Retina (tissue), 1 donor: ENCODE data around the gene DCDC2B.
A peak's percentile ranks its signal among the peaks of the same experiment; 100 is the strongest.
"Not testable (repeated sequence)": the region's sequence is repeated elsewhere in the genome, so short reads cannot be mapped to it uniquely, and the experiment has no call there.

ENCODE experiments used
- DNase-seq: peaks from one replicate; pipeline ENCODE4 v3.0.0-alpha.2; 2016

The DCDC2B gene

DNA sequence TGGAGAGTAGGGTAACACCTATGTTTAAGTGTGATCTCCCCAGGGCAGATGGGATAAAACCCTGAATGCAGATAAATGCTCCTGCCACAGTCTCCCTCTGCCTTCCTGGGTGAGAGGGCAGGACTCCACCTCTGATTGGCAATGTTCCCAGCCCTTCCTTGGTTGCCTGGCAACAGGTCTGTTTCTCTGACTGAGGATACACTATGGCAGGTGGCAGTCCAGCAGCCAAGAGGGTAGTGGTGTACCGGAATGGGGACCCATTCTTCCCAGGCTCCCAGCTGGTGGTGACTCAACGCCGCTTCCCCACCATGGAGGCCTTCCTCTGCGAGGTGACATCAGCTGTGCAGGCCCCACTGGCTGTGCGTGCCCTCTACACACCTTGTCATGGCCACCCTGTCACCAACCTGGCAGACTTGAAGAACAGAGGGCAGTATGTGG, at the start of gene DCDC2B:
Gene DCDC2B, plus strand, starts transcription at position 199 of the 438 bp plus-strand sequence. Its CDS starts 5 bp downstream, at position 204.
- no peak for DNase-seq

DNA sequence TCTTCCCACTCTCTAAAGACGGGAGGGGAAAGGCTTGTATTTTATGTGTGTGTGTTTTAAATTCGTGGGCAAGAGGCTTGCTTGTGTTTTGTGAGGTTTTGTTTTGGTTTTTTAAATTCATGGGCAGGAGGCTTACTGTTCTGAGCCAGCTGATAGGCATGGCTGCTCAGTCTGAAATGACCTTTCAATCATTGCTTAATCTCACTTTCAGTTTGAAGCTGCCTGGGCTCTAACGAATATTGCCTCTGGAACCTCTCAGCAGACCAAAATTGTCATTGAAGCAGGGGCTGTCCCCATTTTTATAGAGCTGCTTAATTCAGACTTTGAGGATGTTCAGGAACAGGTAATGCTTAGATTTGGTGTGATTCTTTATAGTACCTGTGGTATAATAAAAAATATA, 49.7 kb upstream of the DCDC2B start:
- DNase-seq, result no peak

DNA sequence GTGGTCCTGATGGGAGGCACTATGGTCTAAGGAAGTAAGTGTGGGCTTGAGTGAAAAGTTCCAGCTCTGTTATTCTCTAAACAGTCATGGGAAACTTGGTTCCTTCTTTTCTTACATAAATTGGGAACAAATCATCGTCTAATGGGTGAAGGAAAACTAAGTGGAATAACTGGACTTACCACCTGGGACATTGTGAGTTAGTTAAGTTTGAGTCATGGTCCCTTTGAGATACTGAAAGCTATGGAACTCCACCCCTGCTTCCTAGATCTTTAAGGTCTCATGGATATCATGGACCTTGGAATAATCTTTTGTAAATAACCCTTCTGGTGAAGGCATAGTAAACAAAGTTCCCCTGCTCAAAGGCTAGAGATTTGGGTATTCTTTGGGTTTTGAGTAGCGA, 45.5 kb upstream of the DCDC2B start:
- DNase-seq, result no peak

DNA sequence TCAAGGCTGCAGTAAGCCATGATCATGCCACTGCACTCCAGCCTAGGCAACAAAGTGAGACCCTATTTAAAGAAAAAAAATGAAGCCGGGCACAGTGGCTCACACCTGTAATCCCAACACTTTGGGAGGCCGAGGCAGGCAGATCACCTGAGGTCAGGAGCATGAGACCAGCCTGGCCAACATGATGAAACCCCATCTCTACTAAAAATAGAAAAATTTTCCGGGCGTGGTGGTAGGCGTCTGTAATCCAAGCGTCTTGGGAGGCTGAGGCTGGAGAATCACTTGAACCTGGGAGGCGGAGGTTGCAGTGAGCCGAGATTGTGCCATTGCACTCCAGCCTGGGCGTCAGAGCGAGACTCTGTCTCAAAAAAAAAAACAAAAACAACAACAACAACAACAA, 43.3 kb upstream of the DCDC2B start:
- DNase-seq, result not testable (repeated sequence)

DNA sequence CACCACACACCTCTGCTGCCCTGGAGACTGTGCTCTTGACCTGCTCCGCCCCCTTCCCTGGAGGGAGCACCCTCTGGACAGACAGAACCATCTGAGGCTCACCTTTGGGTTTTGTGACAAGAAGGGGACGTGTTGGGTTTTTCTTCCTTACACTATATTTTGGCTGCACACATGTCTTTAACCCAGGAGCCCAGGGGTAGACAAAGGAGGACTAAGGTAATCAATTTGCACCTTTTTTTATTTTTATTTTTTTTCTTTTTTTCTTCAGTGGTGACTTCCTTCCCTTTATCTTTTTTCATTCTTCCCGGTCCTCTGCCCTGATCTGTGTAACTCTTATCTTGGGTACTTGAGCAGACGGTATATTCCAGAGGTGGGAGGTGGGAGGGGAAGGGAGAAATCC, 37.9 kb upstream of the DCDC2B start:
- DNase-seq, result no peak

DNA sequence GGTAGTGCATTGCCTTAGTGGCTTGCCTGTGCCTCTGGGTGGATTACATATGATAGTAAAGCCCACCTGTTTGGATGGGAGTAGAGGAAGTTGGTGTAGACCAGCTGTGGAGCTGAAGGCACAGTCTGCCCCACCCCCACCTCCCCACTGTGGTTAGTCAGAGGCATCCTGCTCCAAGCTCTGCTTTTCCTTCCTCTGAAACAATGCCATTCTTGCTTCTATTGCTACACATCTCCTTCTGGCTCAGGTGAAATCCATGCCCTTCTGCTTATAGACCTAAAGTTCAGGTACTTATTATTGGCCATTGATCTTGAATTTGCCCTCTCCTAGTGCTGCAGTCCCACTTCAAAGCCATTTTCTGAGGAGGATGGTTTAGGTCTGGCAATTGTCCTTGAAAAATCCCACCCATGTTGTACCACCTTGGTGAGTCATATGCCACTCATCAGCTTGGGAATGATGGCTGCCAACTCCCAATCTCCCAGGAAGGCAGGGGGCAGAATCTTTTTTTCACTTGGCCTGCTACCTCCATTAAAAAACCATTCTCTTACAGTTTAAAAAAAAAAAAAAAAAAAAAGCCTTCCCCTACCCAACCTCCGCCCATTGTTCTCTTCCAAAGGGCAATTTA, 36.2 kb upstream of the DCDC2B start:
- no peak for DNase-seq

DNA sequence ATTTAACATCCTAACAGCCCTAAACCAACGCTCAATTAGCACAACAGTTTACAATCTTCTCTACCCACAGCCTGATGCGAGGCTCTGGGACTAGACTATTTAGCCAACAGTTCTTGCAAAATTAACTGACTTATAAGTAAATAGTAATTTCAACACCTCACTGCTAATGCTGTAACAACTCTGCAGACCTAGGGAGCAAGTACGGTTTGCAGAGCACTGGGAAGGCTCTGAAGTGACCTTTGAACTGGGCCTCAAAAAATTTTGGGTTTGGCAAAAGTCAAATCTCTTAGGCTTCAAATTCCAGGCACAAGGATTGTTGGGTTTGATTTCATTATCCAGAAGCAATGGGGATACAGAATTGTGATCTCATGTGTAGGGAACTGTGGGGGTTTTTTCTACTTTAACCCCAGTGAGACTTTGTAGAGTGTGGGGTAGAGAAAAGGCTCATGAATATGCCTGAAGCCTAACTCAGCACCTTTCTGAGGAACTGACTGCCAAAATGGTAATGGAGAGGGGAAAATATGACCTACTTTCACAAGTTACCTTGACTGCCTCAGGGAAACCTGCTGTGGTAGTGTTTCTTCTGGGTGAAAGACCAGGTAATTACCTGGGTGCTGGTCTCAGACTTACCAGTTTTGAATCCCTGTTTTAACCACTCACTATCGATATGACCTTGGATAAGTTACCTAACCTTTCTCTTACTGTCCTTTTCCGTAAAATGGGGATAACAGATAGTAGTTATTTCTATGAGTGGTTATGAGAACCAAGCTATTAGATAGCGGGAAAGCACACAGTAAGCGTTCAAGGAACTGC, 30.3 kb upstream of the DCDC2B start:
- DNase-seq, result no peak

DNA sequence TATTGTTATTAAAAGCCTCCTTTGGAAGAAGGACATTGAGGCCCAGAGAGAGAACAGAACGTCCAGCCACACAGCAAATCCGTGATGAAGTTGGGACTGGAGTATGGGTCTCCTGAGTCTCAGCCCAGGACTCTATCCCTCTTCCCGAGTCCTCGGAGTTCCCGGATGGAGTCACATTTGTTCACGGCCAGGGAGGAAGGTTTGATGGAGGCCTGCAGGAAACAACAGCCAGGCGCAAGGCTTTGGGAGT, 29.8 kb upstream of the DCDC2B start:
- no peak for DNase-seq

DNA sequence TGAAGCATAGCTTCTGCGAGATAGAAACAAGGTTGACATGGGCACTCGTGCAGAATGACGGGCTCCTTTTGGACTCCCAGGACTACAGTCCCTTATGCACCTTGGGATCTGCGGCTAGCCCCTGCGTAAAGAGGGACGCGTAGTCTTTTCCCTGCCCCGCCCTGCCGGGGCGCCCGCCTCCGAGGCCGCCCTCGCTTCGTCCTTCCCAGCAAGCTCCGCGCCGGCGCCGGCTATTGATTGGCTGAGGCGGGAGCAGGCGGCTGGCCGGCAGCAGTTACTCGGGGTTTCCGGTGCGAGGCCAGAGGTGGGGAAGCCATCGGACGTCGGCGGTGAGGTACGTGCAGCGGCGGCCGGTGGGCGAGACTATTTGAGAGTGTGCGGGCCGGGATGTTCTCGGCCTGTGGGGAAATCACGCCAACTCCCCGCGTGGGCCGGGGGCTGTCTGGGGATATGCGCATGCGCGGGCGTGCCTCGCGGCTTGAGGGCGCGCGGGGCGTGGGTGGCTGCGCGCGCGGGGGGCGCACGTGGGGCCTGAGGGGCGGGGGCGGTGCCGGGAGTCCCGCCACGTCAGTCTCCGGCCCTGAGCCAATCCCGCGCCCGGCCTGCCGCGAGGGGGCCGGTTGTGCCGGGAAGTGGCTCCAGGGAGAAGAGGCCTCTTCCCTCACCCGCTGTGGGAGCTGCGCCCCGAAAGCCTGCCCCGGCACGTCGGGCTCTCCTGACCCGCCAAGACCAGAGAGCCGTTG, 29.3 kb upstream of the DCDC2B start, which contains the start of gene TXLNA:
Gene TXLNA, plus strand, starts transcription at position 233 of the 743 bp plus-strand sequence. CDS start 671 bp downstream, outside the sequence.
- DNase-seq, result peak; percentile 98

DNA sequence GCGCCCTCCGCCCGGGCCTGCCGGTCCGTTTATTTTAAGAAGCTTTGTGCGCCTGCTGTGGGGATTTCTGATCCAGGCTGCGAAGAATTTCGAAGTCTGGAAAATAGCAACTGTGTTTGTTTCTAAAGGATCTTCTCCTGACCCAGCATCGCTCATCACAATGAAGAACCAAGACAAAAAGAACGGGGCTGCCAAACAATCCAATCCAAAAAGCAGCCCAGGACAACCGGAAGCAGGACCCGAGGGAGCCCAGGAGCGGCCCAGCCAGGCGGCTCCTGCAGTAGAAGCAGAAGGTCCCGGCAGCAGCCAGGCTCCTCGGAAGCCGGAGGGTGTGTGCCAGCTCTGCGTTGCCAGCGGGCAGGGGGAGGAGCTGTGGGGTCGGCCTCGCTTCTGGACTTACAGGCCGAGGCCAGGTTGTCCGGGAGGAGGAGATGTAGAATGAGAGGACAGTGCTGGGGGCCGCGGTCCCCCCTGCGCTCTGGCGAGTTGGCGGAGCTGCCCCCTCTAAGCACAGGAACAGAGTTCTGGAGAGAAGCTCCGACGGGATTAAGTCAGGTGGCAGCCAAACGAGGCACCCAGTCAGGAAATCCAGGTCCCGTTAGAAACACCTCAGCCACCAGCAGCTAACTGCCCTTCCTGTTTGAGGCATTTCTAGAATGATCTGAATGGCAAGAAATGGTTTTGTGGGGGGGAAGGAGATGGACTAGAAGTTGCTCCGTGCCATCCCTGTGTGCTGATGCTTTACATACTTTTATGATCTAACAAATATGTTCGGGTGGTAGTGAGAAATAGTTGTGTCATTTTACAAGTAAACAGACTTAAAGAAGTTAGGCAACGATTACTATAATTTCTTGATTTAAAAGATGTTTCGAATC, 28.5 kb upstream of the DCDC2B start:
- no peak for DNase-seq

DNA sequence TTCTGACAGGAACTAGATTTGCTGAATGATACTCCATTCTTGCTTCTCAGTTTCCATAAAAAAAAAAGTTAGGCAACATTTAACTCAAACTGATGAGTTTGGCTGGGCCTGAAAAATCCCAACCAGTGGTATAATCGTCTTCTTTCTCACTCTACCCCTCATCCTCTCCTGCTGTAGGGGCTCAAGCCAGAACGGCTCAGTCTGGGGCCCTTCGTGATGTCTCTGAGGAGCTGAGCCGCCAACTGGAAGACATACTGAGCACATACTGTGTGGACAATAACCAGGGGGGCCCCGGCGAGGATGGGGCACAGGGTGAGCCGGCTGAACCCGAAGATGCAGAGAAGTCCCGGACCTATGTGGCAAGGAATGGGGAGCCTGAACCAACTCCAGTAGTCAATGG, 27.8 kb upstream of the DCDC2B start:
- DNase-seq, result no peak

DNA sequence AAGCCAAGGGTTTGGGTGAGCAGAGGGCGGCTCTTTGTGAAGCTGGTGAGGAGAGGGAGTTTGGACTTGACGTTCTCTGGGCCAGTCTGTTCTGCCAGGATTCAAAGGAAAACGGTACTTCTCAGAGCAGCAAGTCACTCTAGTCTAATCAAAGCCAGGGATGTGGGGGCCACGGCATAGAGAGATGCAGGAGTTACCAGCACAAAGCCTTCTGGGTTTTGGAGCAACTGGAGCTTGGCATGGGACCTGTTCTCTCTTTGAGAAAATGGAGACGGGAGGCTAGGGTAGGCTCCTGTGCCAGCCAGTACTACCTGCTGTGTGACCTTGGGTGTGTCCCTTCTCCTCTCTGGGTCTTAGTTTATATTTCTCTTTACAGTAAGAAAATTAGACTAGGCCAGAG, 27.3 kb upstream of the DCDC2B start:
- no peak for DNase-seq

DNA sequence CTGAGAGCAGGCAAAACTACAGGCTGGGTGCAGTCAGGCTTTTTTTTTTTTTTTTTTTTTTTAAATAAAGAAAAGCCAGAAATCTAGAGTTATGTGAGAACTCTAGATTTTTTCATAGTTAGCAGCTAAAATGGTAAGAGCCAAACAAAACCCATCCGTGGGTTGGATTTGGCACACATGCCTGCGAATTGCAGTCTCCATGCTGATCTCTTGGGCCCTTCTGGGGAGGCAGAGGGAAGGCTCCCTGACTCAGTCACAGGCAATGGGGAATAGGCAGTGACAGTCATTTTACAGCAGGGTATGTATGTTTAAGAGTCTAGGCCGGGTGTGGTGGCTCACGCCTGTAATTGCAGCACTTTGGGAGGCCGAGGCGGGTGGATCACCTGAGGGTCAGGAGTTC, 26.8 kb upstream of the DCDC2B start:
- no peak for DNase-seq

DNA sequence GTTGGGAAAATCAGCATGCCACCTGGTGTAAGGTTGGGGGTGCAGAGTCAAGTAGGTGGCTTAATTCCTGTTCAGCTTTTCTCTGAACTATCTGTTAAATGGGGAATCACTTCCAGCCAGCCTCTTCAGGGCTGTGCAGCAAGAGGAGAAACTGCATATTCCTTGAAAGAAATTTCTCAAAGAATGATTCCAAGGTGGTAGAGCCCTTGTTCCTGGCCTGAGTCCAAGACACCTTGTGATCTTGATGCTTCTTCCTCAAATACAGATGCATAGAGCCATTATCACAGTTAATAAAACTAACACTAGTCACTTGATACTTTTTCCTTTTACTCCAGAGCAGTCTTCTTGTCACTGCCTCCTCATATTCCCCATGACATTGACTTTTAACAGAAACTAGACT, 24.2 kb upstream of the DCDC2B start:
- DNase-seq, result no peak

DNA sequence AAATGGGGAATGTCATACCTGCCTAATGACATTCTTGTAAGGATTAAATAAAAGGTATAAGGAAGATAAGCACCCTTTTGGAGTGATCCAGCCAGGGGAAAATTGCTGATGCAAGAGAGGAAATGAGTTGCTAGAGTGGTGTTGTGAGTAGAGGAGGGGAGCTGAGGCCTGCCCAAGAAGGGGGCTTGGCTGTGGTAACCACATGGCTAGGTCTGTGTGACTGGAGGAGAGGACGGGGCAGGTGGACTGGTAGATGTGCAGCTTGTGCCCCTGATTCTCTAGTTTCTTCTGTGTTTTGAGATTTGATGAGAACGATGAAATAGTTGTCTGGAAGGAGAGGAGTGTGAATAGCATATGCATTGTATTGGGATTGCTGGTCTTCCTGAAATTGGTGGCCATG, 22.8 kb upstream of the DCDC2B start:
- DNase-seq, result no peak

DNA sequence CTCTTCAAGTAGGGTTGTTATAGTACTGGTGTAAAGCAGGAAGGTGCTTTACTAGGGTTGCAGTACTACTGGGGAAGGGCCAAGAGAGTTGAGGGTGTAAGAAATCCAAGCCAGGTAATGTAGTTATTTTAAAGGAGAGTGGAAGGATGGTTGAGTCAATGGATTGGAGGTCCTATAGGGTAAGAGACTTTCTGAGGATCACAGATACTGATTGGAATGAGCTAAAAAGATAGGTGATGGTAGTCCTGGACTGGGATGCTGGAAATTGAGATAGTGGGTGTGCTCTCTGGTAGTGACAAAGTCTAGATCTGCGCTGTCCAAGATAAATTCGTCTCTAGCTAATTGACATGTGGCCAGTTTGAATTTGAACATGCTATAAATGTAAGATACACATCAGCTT, 22.4 kb upstream of the DCDC2B start:
- DNase-seq, result no peak

DNA sequence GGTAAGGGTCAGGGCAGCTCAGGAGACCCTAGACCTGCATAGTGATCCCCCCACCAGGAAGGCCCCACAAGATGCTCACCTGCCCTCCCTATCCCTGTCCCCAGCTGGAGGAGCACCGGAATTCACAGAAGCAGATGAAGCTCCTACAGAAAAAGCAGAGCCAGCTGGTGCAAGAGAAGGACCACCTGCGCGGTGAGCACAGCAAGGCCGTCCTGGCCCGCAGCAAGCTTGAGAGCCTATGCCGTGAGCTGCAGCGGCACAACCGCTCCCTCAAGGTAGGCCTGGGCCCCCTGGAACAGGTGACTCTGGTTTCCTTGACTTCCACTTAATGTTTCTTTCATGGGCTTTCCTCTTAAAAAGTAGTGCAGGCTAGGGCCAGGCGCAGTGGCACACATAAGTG, 21.0 kb upstream of the DCDC2B start:
- no peak for DNase-seq

DNA sequence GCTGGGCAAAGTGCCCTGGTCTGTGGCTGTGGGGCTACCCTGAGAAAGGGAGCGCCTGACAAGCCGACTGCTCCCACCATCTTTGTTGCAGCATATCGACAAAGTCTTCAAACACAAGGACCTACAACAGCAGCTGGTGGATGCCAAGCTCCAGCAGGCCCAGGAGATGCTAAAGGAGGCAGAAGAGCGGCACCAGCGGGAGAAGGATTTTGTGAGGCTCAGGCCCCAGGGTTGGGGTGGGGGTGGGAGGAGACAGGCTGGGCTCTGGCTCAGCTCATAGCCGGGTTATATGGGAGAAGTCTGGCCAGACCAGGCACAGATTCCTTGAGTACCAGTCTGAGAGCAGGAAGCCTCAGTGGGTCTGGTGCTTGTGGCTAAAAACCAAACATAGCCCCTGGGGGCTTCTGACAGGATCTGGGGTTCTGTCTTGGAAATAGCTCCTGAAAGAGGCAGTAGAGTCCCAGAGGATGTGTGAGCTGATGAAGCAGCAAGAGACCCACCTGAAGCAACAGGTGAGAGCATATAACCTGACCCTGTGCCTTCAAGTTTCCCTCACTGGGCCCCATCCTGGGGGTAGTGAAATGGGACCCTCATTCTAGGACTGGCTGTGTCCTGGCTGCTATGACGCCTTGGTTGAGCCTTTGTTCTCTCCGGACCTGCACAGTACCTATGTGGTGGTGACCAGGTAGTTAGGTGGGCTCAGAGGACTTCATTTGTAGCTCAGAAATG, 16.5 kb upstream of the DCDC2B start:
- no peak for DNase-seq

DNA sequence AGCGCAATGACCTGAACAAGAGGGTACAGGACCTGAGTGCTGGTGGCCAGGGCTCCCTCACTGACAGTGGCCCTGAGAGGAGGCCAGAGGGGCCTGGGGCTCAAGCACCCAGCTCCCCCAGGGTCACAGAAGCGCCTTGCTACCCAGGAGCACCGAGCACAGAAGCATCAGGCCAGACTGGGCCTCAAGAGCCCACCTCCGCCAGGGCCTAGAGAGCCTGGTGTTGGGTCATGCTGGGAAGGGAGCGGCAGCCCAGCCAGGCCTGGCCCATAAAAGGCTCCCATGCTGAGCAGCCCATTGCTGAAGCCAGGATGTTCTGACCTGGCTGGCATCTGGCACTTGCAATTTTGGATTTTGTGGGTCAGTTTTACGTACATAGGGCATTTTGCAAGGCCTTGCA, 13.9 kb upstream of the DCDC2B start:
- no peak for DNase-seq

DNA sequence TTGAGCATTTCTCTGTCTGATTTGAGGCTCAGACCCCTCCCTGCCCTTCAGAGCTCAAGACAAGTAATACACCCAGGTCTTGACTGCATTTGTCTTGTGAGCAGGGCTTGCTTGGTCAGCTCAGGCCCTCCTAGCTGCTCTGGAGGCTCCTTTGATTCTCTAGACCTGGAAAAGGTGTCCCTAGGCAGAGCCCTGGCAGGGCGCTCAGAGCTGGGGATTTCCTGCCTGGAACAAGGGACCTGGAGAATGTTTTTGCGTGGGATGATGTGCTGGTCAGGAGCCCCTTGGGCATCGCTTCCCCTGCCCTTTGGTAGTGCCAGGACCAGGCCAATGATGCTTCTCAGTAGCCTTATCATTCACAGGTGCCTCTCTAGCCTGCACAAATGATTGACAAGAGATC, 13.4 kb upstream of the DCDC2B start:
- no peak for DNase-seq

DNA sequence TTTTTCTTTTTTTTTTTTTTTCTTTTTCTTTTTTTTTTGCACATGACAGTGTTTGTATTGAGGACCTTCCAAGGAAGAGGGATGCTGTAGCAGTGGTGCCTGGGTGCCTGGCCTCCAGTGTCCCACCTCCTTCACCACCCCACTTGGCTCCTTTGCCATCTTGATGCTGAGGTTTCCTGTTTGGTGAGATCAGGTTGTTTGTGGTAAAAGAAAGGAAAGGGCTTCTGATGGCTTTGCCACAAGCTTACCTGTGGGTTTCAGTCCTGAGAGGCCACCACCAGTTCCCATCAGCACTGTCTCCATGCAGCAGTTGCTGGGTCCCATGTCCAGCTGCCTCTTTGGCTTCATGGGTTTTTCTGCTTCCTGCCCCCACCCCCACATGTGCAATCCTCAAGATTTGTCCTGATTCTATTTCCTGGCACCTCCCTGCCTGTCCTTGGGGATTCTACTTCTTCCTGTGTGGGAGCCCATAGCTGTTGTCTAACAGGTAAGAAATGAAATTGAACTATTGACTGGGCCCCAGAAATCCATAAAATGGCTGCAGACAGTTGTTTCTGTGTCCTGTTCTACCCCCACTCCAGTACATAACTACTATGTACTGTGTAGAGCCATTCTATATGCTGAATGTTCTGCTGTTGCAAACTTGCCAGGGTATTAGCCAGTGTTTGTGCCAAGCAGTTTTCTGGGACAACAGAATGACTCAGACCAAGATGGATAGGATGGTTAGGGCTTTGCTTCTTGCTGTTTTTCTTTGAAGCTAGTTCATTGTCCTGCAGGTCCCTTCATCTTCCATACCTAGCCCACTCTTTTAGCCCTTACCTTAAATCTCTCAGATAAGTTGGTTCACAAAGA, 12.7 kb upstream of the DCDC2B start:
- no peak for DNase-seq
